HepG2 (cell line): ENCODE measurements around the gene GMPPA. TPM values are rescaled to one million over a fixed set of nuclear protein-coding genes. Genes with fewer than 3 reads are reported as not detected.

Experiments used
- IKZF4 ChIP-seq: sonication (generic); formaldehyde crosslinking; IDR thresholded peaks from 2 replicates; pipeline ENCODE4 v1.5.1; 2020; ENCODE audit warnings: borderline replicate concordance, mild to moderate bottlenecking, low read depth, missing genetic modification reagents; ENCODE audit errors: not compliant biosample characterization
- MAF1 ChIP-seq: sonication (generic); formaldehyde crosslinking; IDR thresholded peaks from 2 replicates; pipeline ENCODE4 v1.5.0; 2020; ENCODE audit warnings: missing genetic modification reagents, borderline replicate concordance
- PHF20 ChIP-seq: sonication (generic); formaldehyde crosslinking; IDR thresholded peaks from 2 replicates; pipeline ENCODE4 v1.5.0; 2020; ENCODE audit warnings: mild to moderate bottlenecking, missing genetic modification reagents
- RELA ChIP-seq: sonication (generic); formaldehyde crosslinking; IDR thresholded peaks from 2 replicates; pipeline ENCODE4 v1.4.0; 2020; ENCODE audit warnings: missing genetic modification reagents
- SIX1 ChIP-seq: sonication (generic); formaldehyde crosslinking; IDR thresholded peaks from 2 replicates; pipeline ENCODE4 v1.4.0; 2020; ENCODE audit warnings: missing genetic modification reagents, borderline replicate concordance
- SKI ChIP-seq: fragments of 450-650 bp; IDR thresholded peaks from one replicate; pipeline ENCODE4 v1.6.1; 2018; ENCODE audit warnings: mild to moderate bottlenecking; ENCODE audit not compliant: partially characterized antibody
- SOX5 ChIP-seq: IDR thresholded peaks from 2 replicates; pipeline ENCODE4 v1.6.1; 2016; ENCODE audit warnings: borderline replicate concordance
- TRIM24 ChIP-seq: sonication (generic); formaldehyde crosslinking; IDR thresholded peaks from 2 replicates; pipeline ENCODE4 v1.8.0; 2022; ENCODE audit warnings: mild to moderate bottlenecking, missing genetic modification reagents
- ZKSCAN1 ChIP-seq: fragments of 150-350 bp; IDR thresholded peaks from 2 replicates; pipeline ENCODE4 v1.6.1; 2014; ENCODE audit warnings: low read length
- ZNF530 ChIP-seq: sonication (generic); formaldehyde crosslinking; IDR thresholded peaks from 2 replicates; pipeline ENCODE4 v1.5.0; 2020; ENCODE audit warnings: low read depth, mild to moderate bottlenecking, missing genetic modification reagents
- ZNF557 ChIP-seq: sonication (generic); formaldehyde crosslinking; IDR thresholded peaks from 2 replicates; pipeline ENCODE4 v1.4.0; 2020; ENCODE audit warnings: missing genetic modification reagents
- ZNF589 ChIP-seq: sonication (generic); formaldehyde crosslinking; conservative IDR thresholded peaks from 2 replicates; pipeline ENCODE4 v1.8.0; 2022; ENCODE audit warnings: mild to moderate bottlenecking, moderate library complexity, missing genetic modification reagents
- ZNF615 ChIP-seq: sonication (generic); formaldehyde crosslinking; IDR thresholded peaks from 2 replicates; pipeline ENCODE4 v1.5.0; 2020; ENCODE audit warnings: mild to moderate bottlenecking, missing genetic modification reagents, borderline replicate concordance
- ZNF672 ChIP-seq: sonication (generic); formaldehyde crosslinking; IDR thresholded peaks from 2 replicates; pipeline ENCODE4 v1.8.1; 2022; ENCODE audit warnings: missing genetic modification reagents
- ZNF720 ChIP-seq: sonication (generic); formaldehyde crosslinking; IDR thresholded peaks from 2 replicates; pipeline ENCODE4 v1.4.0; 2020; ENCODE audit warnings: missing genetic modification reagents
- ZNF780A ChIP-seq: sonication (generic); formaldehyde crosslinking; IDR thresholded peaks from 2 replicates; pipeline ENCODE4 v1.8.0; 2022; ENCODE audit warnings: mild to moderate bottlenecking, missing genetic modification reagents, moderate library complexity
- ZNF788 ChIP-seq: sonication (generic); formaldehyde crosslinking; IDR thresholded peaks from 2 replicates; pipeline ENCODE4 v1.5.0; 2020; ENCODE audit warnings: mild to moderate bottlenecking, missing genetic modification reagents, borderline replicate concordance
- polyA plus RNA-seq, 8 experiments: library from polyadenylated mRNA; depleted of rRNA in 3 of 8; stranded (reverse) in 7 of 8; unstranded in 1 of 8; fragments of >200 nt; fragmentation: Illumina TruSeq in 4 of 8; extraction: Trizol in 4 of 8; gene quantifications; 2 replicates each; pipeline versions ENCODE4 v1.2.1 to v1.2.3, GENCODE V29; 2011 to 2016; ENCODE audit warnings: low read depth in 4 of 8, missing spikeins in 1 of 8, mixed read lengths in 1 of 8; ENCODE audit not compliant: insufficient read depth in 1 of 8
- total RNA-seq, 5 experiments: library from RNA; depleted of rRNA; stranded (reverse); fragments of >200 nt; fragmentation: Illumina TruSeq; extraction: Trizol; gene quantifications; 2 replicates each; pipeline ENCODE4 v1.2.3, GENCODE V29; 2016; ENCODE audit warnings: low read depth in 1 of 5
- TF ChIP-seq, protein P1 (sequence below): sonication (generic); formaldehyde crosslinking; IDR thresholded peaks from 2 replicates; pipeline ENCODE4 v1.4.0; 2020; ENCODE audit warnings: missing genetic modification reagents
- TF ChIP-seq, protein P2 (sequence below): IDR thresholded peaks from 2 replicates; pipeline ENCODE4 v1.6.1; 2016; ENCODE audit warnings: low read depth, missing genetic modification reagents, missing compliant biosample characterization
- TF ChIP-seq, protein P3 (sequence below): sonication (generic); formaldehyde crosslinking; IDR thresholded peaks from 2 replicates; pipeline ENCODE4 v1.5.0; 2020; ENCODE audit warnings: missing genetic modification reagents

GMPPA gene
- total and polyA plus RNA-seq, 2 of the 13 experiments (the other 11 are each of a cell fraction or from before 2014, with no cell fraction given): 81.1 to 106 TPM

DNA sequence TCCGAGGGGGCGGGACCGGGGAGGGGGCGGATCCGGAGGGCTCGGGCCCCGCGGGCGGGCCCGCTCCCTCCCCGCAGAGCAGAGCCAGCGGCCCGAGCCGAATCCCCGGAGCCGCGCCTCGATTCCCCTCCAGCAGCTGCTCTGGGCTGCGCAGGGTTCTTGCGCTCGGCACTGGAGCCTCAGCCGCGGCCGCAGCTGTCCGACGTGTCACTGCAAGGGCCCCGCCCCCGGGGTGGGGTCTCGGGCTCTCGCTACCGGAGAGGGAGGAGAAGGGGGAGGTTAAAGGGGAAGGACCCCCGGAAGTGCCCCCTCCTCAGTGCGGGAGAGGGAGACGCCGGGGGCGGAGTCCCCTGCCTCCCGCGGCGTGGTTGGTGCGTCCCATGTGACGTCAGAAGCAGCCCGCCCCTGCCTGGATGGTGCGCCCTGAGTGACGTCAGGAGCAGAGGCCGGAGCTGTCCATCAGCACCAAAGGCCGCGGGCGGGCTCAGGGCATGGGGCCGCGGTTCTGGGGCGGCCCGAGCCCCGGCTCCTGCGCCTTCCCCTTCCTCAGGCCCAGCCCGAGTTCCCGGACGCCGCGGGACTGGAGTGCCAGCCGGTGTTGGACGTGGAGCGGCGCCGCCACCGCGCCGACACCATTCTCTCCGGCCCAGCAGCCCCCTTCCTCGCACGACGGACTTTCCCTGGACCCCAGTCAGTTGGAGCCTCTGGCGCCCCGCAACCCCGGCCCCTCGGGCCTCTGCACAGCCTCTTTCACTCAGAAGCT, 45.1 kb downstream of the GMPPA start, which contains the start of the genes CHPF and TMEM198 (continued):
- peak; percentile 91; the same call in 1 of the 2 replicates for TF ChIP-seq ZNF780A (CRISPR knock-in tag)
- peak; percentile 58; the same call in 1 of the 2 replicates for TF ChIP-seq SOX5 (CRISPR knock-in tag)
- TF ChIP-seq ZNF557: peak; percentile 61; the same call in 1 of the 2 replicates
- TF ChIP-seq, protein P1, sequence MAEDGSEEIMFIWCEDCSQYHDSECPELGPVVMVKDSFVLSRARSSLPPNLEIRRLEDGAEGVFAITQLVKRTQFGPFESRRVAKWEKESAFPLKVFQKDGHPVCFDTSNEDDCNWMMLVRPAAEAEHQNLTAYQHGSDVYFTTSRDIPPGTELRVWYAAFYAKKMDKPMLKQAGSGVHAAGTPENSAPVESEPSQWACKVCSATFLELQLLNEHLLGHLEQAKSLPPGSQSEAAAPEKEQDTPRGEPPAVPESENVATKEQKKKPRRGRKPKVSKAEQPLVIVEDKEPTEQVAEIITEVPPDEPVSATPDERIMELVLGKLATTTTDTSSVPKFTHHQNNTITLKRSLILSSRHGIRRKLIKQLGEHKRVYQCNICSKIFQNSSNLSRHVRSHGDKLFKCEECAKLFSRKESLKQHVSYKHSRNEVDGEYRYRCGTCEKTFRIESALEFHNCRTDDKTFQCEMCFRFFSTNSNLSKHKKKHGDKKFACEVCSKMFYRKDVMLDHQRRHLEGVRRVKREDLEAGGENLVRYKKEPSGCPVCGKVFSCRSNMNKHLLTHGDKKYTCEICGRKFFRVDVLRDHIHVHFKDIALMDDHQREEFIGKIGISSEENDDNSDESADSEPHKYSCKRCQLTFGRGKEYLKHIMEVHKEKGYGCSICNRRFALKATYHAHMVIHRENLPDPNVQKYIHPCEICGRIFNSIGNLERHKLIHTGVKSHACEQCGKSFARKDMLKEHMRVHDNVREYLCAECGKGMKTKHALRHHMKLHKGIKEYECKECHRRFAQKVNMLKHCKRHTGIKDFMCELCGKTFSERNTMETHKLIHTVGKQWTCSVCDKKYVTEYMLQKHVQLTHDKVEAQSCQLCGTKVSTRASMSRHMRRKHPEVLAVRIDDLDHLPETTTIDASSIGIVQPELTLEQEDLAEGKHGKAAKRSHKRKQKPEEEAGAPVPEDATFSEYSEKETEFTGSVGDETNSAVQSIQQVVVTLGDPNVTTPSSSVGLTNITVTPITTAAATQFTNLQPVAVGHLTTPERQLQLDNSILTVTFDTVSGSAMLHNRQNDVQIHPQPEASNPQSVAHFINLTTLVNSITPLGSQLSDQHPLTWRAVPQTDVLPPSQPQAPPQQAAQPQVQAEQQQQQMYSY (CRISPR knock-in tag): peak; percentile 64; the same call in 1 of the 2 replicates
- TF ChIP-seq MAF1 (CRISPR knock-in tag): peak; percentile 95; the same call in 1 of the 2 replicates
- TF ChIP-seq SKI: peak; percentile 33
- TF ChIP-seq RELA (CRISPR knock-in tag): no peak
- TF ChIP-seq ZNF720: no peak
- TF ChIP-seq, protein P2, sequence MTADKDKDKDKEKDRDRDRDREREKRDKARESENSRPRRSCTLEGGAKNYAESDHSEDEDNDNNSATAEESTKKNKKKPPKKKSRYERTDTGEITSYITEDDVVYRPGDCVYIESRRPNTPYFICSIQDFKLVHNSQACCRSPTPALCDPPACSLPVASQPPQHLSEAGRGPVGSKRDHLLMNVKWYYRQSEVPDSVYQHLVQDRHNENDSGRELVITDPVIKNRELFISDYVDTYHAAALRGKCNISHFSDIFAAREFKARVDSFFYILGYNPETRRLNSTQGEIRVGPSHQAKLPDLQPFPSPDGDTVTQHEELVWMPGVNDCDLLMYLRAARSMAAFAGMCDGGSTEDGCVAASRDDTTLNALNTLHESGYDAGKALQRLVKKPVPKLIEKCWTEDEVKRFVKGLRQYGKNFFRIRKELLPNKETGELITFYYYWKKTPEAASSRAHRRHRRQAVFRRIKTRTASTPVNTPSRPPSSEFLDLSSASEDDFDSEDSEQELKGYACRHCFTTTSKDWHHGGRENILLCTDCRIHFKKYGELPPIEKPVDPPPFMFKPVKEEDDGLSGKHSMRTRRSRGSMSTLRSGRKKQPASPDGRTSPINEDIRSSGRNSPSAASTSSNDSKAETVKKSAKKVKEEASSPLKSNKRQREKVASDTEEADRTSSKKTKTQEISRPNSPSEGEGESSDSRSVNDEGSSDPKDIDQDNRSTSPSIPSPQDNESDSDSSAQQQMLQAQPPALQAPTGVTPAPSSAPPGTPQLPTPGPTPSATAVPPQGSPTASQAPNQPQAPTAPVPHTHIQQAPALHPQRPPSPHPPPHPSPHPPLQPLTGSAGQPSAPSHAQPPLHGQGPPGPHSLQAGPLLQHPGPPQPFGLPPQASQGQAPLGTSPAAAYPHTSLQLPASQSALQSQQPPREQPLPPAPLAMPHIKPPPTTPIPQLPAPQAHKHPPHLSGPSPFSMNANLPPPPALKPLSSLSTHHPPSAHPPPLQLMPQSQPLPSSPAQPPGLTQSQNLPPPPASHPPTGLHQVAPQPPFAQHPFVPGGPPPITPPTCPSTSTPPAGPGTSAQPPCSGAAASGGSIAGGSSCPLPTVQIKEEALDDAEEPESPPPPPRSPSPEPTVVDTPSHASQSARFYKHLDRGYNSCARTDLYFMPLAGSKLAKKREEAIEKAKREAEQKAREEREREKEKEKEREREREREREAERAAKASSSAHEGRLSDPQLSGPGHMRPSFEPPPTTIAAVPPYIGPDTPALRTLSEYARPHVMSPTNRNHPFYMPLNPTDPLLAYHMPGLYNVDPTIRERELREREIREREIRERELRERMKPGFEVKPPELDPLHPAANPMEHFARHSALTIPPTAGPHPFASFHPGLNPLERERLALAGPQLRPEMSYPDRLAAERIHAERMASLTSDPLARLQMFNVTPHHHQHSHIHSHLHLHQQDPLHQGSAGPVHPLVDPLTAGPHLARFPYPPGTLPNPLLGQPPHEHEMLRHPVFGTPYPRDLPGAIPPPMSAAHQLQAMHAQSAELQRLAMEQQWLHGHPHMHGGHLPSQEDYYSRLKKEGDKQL (CRISPR knock-in tag): peak; percentile 53; the same call in 1 of the 2 replicates
- TF ChIP-seq ZNF615: no peak
- TF ChIP-seq TRIM24 (CRISPR knock-in tag): no peak
- 0 out of 2 replicates have a peak, but pooled peaks have one; percentile 50 for TF ChIP-seq ZKSCAN1
- TF ChIP-seq ZNF788 (CRISPR knock-in tag): peak; percentile 43; the same call in 1 of the 2 replicates
- no peak for TF ChIP-seq SIX1
- TF ChIP-seq ZNF530: no peak
- peak; percentile 91 for TF ChIP-seq ZNF589 (CRISPR knock-in tag)
- TF ChIP-seq PHF20 (CRISPR knock-in tag): peak; percentile 77
- TF ChIP-seq IKZF4: peak; percentile 96
- no peak for TF ChIP-seq ZNF672 (CRISPR knock-in tag)
- TF ChIP-seq, protein P3, sequence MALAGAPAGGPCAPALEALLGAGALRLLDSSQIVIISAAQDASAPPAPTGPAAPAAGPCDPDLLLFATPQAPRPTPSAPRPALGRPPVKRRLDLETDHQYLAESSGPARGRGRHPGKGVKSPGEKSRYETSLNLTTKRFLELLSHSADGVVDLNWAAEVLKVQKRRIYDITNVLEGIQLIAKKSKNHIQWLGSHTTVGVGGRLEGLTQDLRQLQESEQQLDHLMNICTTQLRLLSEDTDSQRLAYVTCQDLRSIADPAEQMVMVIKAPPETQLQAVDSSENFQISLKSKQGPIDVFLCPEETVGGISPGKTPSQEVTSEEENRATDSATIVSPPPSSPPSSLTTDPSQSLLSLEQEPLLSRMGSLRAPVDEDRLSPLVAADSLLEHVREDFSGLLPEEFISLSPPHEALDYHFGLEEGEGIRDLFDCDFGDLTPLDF (CRISPR knock-in tag): peak; percentile 89
